ENCODE measurements around the gene THAP7. TPM values are rescaled to one million over a fixed set of nuclear protein-coding genes. Genes with fewer than 3 reads are reported as not detected.

The THAP7 gene
- total and polyA plus RNA-seq, 9 of the 15 experiments (the other 6 are each of a cell fraction or from before 2014, with no cell fraction given): 7.9 to 263 (median 84.1) TPM

DNA sequence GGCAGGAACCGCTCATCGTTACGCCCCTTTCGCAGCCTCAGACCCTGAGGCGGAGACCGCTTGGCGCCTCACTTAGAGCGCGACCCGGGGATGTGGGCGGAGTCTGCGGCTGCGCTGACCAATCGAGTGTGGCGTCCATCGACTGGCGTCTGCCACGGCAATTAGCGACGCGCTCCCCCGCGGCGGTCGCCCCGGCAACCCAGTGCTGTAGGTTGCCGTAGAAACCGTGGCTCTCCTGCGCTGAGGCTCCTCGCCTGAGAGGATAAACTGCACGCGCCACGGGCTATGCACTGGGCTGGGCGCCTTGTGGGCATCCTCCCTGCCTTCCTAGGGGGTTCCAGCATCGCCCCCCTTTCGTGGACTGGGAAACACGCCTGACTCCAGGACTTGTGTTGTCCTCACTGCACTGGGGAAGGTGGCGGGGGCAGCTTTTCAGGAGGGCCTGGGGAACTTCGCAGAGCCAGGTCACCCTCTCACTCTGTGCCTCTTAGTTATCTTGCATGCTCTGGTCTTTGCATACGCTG lies 12.3 kb upstream of the THAP7 start (continued):
- TF ChIP-seq ZNF23 (CRISPR knock-in tag; IDR thresholded peaks at IDR 0.05) (no peak), PCBP2 (IDR thresholded peaks at IDR 0.05; ENCODE audit: low read depth, low read length, poor library complexity, severe bottlenecking) (no peak), SLC30A9 (CRISPR knock-in tag; IDR thresholded peaks at IDR 0.05) (no peak), ZNF586 (CRISPR knock-in tag; conservative IDR thresholded peaks at IDR 0.05) (no peak), ZNF41 (CRISPR knock-in tag; conservative IDR thresholded peaks at IDR 0.05) (no peak; the same call in 1 of the 2 replicates), TCF15 (CRISPR knock-in tag; IDR thresholded peaks at IDR 0.05) (0 out of 2 replicates have a peak, but pooled peaks have one; percentile 77), TBL1XR1 (IDR thresholded peaks at IDR 0.05; ENCODE audit: low read length in 2 of 2) (peak; percentile 93 to 94), JUNB (CRISPR knock-in tag; conservative IDR thresholded peaks at IDR 0.05) (no peak; the same call in 1 of the 2 replicates), NBN (IDR thresholded peaks at IDR 0.05; ENCODE audit: low read depth) (no peak), SIRT6 (IDR thresholded peaks at IDR 0.05; ENCODE audit: low read depth, low read length) (no peak), HMGXB4 (CRISPR knock-in tag; IDR thresholded peaks at IDR 0.05) (peak; percentile 87), FOXJ2 (tag; IDR thresholded peaks at IDR 0.05) (peak; percentile 96), NR1H2 (CRISPR knock-in tag; IDR thresholded peaks at IDR 0.05) (no peak), ZNF639 (CRISPR knock-in tag; conservative IDR thresholded peaks at IDR 0.05 in 1 of 2, IDR thresholded peaks at IDR 0.05 in 1 of 2) (no peak), POLR2B (IDR thresholded peaks at IDR 0.05; ENCODE audit: low read depth, partially characterized antibody) (no peak), BRD4 (IDR thresholded peaks at IDR 0.05) (no peak), THRA (IDR thresholded peaks at IDR 0.05) (no peak), E2F3 (CRISPR knock-in tag; IDR thresholded peaks at IDR 0.05) (peak; percentile 85), MXI1 (IDR thresholded peaks at IDR 0.05; ENCODE audit: low read depth, low read length) (peak; percentile 100)
- TF ChIP-seq, protein P1, sequence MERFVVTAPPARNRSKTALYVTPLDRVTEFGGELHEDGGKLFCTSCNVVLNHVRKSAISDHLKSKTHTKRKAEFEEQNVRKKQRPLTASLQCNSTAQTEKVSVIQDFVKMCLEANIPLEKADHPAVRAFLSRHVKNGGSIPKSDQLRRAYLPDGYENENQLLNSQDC (CRISPR knock-in tag; IDR thresholded peaks at IDR 0.05): no peak
- TF ChIP-seq, protein P2, sequence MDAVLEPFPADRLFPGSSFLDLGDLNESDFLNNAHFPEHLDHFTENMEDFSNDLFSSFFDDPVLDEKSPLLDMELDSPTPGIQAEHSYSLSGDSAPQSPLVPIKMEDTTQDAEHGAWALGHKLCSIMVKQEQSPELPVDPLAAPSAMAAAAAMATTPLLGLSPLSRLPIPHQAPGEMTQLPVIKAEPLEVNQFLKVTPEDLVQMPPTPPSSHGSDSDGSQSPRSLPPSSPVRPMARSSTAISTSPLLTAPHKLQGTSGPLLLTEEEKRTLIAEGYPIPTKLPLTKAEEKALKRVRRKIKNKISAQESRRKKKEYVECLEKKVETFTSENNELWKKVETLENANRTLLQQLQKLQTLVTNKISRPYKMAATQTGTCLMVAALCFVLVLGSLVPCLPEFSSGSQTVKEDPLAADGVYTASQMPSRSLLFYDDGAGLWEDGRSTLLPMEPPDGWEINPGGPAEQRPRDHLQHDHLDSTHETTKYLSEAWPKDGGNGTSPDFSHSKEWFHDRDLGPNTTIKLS (IDR thresholded peaks at IDR 0.05; ENCODE audit: borderline replicate concordance, low read depth): no peak
